Endodermal cell (in vitro differentiated cells): Measurements from ENCODE around the gene TATDN3. TPM values are rescaled to one million over a fixed set of nuclear protein-coding genes. Genes with fewer than 3 reads are reported as not detected.
"Not testable (repeated sequence)": the region's sequence is repeated elsewhere in the genome, so short reads cannot be mapped to it uniquely, and the experiment has no call there.

ENCODE experiments used
- DNase-seq: peaks from one replicate; pipeline ENCODE4 v3.0.0-alpha.2; 2017
- H3K27ac ChIP-seq: 2 replicates; pipeline ENCODE4 v1.5.1; 2013; ENCODE audit warnings: mild to moderate bottlenecking, low read depth, low read length, moderate library complexity
- H3K27me3 ChIP-seq: 2 replicates; pipeline ENCODE4 v1.6.1; 2013; ENCODE audit warnings: mild to moderate bottlenecking, low read length, moderate library complexity; ENCODE audit not compliant: insufficient read depth, control insufficient read depth, poor library complexity, severe bottlenecking
- H3K36me3 ChIP-seq: 2 replicates; pipeline ENCODE4 v1.7.0; 2013; ENCODE audit warnings: mild to moderate bottlenecking, low read length, moderate library complexity; ENCODE audit not compliant: control insufficient read depth, insufficient read depth
- H3K4me1 ChIP-seq: one replicate; pipeline ENCODE4 v1.7.0; 2013; ENCODE audit warnings: low read length; ENCODE audit not compliant: control insufficient read depth, insufficient read depth
- H3K4me3 ChIP-seq: 2 replicates; pipeline ENCODE4 v1.5.1; 2013; ENCODE audit warnings: mild to moderate bottlenecking, low read length, moderate library complexity
- H3K9ac ChIP-seq: 2 replicates; pipeline ENCODE4 v1.6.1; 2013; ENCODE audit warnings: mild to moderate bottlenecking, low read length, moderate library complexity; ENCODE audit not compliant: poor library complexity, severe bottlenecking; ENCODE audit errors: extremely low read depth
- H3K9me3 ChIP-seq: 2 replicates; pipeline ENCODE4 v1.6.1; 2013; ENCODE audit warnings: mild to moderate bottlenecking, low read length, moderate library complexity; ENCODE audit not compliant: control insufficient read depth
- H3K27ac Mint-ChIP-seq: 2 replicates; pipeline ENCODE4 v1.8.0; 2020; ENCODE audit warnings: mixed read lengths
- H3K27me3 Mint-ChIP-seq: 2 replicates; pipeline ENCODE4 v1.8.0; 2021; ENCODE audit warnings: mild to moderate bottlenecking, mixed read lengths; ENCODE audit not compliant: insufficient read depth
- H3K36me3 Mint-ChIP-seq: 2 replicates; pipeline ENCODE4 v1.8.0; 2020; ENCODE audit warnings: low read depth, mixed read lengths
- H3K4me1 Mint-ChIP-seq: 2 replicates; pipeline ENCODE4 v1.8.0; 2020; ENCODE audit warnings: mixed read lengths
- H3K4me3 Mint-ChIP-seq: 2 replicates; pipeline ENCODE4 v1.8.0; 2020; ENCODE audit warnings: mild to moderate bottlenecking, moderate library complexity, mixed read lengths
- H3K9me3 Mint-ChIP-seq: 2 replicates; pipeline ENCODE4 v1.8.0; 2020; ENCODE audit warnings: mild to moderate bottlenecking, mixed read lengths
- WGBS, 2 experiments: methylation state at CpG; one replicate each; pipeline versions ENCODE4 v1.1.5 to v1.1.7; 2013; ENCODE audit warnings: missing lambda C conversion rate in 2 of 2, mixed read lengths in 1 of 2; ENCODE audit not compliant: insufficient coverage in 1 of 2, insufficient read length in 1 of 2; 5-methylcytosine and 5-hydroxymethylcytosine counted together
- total RNA-seq, 2 donors: library from RNA; stranded (reverse); fragmentation: NEBNext Ultra II Directional in 1 of 2; extraction: Animal tissue kit (Norgen Biotek cat#: 25700) in 1 of 2; gene quantifications; 2 replicates in 1 of 2; 3 replicates in 1 of 2; pipeline ENCODE4 v1.2.1, GENCODE V29; 2021
- TF ChIP-seq, protein P1 (sequence below): fragments of 200-600 bp; sonication (generic); conservative IDR thresholded peaks from 2 replicates; pipeline ENCODE4 v1.5.0; 2021; ENCODE audit warnings: antibody characterized with exemption, mild to moderate bottlenecking

The TATDN3 gene
- total RNA-seq, 2 donors from 2014 or later, result 14.9 to 26.3 TPM

DNA sequence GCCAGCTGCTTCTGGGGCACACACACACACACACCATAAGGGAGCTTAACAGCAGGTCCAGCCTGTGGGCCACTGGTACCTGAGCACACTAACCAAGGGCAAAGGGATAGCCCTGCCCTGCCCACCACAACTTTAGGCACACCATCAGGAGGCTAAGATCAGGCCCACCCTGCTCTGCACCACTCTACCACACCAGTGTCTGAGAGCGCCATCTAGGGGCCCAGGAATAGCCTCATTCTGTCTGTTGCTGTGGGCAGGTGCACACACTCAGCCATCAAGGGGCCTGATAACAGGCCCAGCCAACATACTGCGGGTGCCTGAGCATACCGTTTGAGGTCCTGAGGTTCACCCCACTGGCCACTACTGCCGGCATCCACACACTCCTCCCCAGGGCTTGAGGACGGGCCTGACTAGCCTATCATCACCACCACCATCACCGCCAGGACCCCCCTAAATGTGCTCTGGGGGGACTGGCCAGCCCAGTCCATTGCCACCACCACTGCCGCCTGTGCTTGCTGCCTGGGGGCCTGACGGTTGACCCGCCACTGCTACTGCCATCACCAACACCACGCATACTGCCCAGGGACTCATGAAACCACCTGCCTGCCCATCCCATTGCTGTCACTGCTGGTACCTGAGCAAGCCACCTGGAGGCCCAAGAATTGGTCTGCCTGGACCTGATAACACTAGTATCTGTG, 31.4 kb upstream of the TATDN3 start:
- TF ChIP-seq, protein P1, sequence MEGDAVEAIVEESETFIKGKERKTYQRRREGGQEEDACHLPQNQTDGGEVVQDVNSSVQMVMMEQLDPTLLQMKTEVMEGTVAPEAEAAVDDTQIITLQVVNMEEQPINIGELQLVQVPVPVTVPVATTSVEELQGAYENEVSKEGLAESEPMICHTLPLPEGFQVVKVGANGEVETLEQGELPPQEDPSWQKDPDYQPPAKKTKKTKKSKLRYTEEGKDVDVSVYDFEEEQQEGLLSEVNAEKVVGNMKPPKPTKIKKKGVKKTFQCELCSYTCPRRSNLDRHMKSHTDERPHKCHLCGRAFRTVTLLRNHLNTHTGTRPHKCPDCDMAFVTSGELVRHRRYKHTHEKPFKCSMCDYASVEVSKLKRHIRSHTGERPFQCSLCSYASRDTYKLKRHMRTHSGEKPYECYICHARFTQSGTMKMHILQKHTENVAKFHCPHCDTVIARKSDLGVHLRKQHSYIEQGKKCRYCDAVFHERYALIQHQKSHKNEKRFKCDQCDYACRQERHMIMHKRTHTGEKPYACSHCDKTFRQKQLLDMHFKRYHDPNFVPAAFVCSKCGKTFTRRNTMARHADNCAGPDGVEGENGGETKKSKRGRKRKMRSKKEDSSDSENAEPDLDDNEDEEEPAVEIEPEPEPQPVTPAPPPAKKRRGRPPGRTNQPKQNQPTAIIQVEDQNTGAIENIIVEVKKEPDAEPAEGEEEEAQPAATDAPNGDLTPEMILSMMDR, result peak; percentile 83
- no peak overlapping the region for H3K27ac Mint-ChIP-seq
- Histone ChIP-seq H3K36me3 (peaks cover 10% of the 10 kb centered on the region), H3K9ac (no peak overlapping the region), H3K4me1 (peaks cover 4% of the 10 kb centered on the region), H3K4me3 (no peak overlapping the region), H3K27ac (no peak overlapping the region), H3K9me3 (no peaks in the 10 kb centered on the region), H3K27me3 (no peaks in the 10 kb centered on the region)
- 85 to 93% methylated on average over 5 to 10 of the region's 10 CpGs for WGBS, 2 experiments
- H3K27me3 Mint-ChIP-seq, result no peaks in the 10 kb centered on the region
- H3K4me1 Mint-ChIP-seq, result peaks cover 17% of the 10 kb centered on the region
- H3K4me3 Mint-ChIP-seq, result no peak overlapping the region
- DNase-seq, result peak; percentile 91
- H3K36me3 Mint-ChIP-seq, result peaks cover 4% of the 10 kb centered on the region
- H3K9me3 Mint-ChIP-seq, result no peaks in the 10 kb centered on the region

DNA sequence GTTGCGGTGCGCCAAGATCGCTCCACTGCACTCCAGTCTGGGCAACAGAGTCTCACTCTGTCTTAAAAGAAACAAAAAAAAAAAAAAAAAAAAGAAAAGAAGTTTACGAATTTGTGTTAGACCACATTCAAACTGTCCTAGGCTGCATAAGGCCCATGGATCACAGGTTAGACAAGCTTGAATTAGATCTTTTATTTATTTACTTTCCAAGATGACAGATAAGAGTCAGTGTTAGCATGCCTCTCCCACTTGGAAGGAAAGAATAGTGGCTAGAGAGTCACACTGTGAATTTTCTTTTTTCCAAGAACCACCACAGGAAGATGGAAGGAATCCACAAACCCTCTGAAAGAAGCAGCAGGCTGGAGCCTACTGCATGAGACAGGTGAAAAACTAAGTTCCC, 29.5 kb upstream of the TATDN3 start:
- no peak overlapping the region for H3K9ac ChIP-seq
- H3K27ac ChIP-seq, result no peak overlapping the region
- no peaks in the 10 kb centered on the region for H3K27me3 ChIP-seq
- peaks cover 4% of the 10 kb centered on the region for H3K4me1 ChIP-seq
- DNase-seq, result no peak
- H3K36me3 ChIP-seq, result peaks cover 9% of the 10 kb centered on the region
- TF ChIP-seq, protein P1, result no peak
- no peak overlapping the region for H3K4me3 ChIP-seq
- no peak overlapping the region for H3K4me3 Mint-ChIP-seq
- 96% methylated on average over 3 of the region's 4 CpGs; no CpG with 5 or more reads in 1 of the 2 experiments for WGBS, 2 experiments
- peaks cover 17% of the 10 kb centered on the region for H3K4me1 Mint-ChIP-seq
- H3K27me3 Mint-ChIP-seq, result no peaks in the 10 kb centered on the region
- peaks cover 11% of the 10 kb centered on the region for H3K9me3 Mint-ChIP-seq
- peaks cover 11% of the 10 kb centered on the region for H3K9me3 ChIP-seq
- H3K36me3 Mint-ChIP-seq, result peaks cover 18% of the 10 kb centered on the region
- H3K27ac Mint-ChIP-seq, result peak overlapping the region; percentile 36

DNA sequence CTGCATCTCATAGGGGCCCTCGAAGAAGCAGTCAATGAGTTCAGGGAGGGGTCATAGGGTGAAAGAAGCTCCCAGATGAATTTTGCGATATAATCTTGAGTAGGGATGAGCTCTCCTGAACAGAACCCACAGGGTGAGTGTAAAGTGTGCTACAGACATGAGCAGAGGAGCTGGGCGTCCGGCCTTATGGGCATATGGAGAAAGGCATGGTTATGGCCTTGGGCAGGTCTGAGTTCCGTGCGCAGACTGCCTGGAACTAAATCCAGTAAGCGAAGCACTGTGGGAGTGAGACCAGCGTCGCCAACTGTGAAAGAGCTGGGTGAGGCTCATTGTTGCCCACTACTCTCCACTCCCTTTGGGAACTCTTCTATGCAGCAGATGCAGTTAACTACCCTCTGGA, 28.9 kb upstream of the TATDN3 start:
- Mint-ChIP-seq H3K36me3 (peaks cover 24% of the 10 kb centered on the region), H3K4me1 (peaks cover 17% of the 10 kb centered on the region)

DNA sequence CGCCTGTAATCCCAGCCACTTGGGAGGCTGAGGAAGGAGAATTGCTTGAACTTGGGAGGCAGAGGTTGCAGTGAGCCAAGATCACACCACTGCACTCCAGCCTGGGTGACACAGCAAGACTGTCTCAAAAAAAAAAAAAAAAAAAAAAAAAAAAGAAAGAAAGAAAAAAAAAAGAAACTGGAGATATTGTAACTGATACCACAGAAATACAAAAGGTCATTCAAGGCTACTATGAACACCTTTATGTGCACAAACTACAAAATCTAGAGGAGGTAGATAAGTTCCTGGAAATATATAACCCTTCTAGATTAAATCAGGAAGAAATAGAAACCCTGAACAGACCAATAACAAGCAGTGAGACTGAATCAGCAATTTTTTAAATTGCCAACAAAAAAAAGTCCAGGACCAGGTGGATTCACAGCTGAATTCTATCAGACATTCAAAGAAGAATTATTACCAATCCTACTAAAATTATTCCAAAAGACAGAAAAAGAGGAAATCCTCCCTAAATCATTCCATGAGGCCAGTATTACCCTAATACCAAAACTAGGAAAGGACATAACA, 26.9 kb upstream of the TATDN3 start:
- H3K27me3 Mint-ChIP-seq, H3K4me3 ChIP-seq, DNase-seq, H3K9ac ChIP-seq, H3K4me3 Mint-ChIP-seq, H3K27me3 ChIP-seq, H3K27ac ChIP-seq, H3K4me1 ChIP-seq, H3K27ac Mint-ChIP-seq: not testable (repeated sequence)
- 87% methylated on average over 1 of the region's 1 CpG; no CpG with 5 or more reads in 1 of the 2 experiments for WGBS, 2 experiments
- peaks cover 35% of the 10 kb centered on the region for H3K9me3 ChIP-seq
- peaks cover 18% of the 10 kb centered on the region for H3K36me3 ChIP-seq
- H3K4me1 Mint-ChIP-seq, result peaks cover 17% of the 10 kb centered on the region
- H3K36me3 Mint-ChIP-seq, result peaks cover 41% of the 10 kb centered on the region
- H3K9me3 Mint-ChIP-seq, result peaks cover 32% of the 10 kb centered on the region

More for the DNA sequence above, 28.9 kb upstream of the TATDN3 start:
- 92 to 96% methylated on average over 6 to 9 of the region's 9 CpGs for WGBS, 2 experiments
- H3K9me3 ChIP-seq, result peaks cover 17% of the 10 kb centered on the region
- peaks cover 4% of the 10 kb centered on the region for H3K4me1 ChIP-seq
- H3K9ac ChIP-seq, result no peak overlapping the region
- no peak overlapping the region for H3K4me3 ChIP-seq
- H3K27me3 ChIP-seq, result no peaks in the 10 kb centered on the region
- H3K36me3 ChIP-seq, result peaks cover 7% of the 10 kb centered on the region
- H3K27ac Mint-ChIP-seq, result peak overlapping the region; percentile 36
- H3K4me3 Mint-ChIP-seq, result no peak overlapping the region
- H3K9me3 Mint-ChIP-seq, result peaks cover 17% of the 10 kb centered on the region
- H3K27ac ChIP-seq, result no peak overlapping the region
- DNase-seq, result no peak
- TF ChIP-seq, protein P1, result no peak
- no peaks in the 10 kb centered on the region for H3K27me3 Mint-ChIP-seq

DNA sequence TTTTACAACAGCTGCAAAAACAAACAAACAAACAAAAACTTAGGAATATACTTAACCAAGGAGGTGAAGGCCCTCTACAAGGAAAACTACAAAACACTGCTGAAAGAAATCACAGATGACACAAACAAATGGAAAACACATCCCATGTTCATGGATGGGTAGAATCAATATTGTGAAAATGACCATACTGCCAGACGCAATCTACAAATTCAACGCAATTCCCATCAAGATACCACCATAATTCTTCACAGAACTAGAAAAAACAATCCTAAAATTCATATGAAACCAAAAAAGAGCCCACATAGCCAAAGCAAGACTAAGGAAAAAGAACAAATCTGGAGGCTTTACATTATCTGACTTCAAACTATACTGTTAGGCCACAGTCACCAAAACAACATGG, 24.9 kb upstream of the TATDN3 start:
- H3K36me3 ChIP-seq, result peaks cover 27% of the 10 kb centered on the region
- peaks cover 58% of the 10 kb centered on the region for H3K36me3 Mint-ChIP-seq
- H3K27me3 ChIP-seq, DNase-seq, H3K4me3 Mint-ChIP-seq, H3K9ac ChIP-seq, H3K4me3 ChIP-seq, H3K4me1 ChIP-seq, H3K27ac ChIP-seq, H3K27ac Mint-ChIP-seq, H3K27me3 Mint-ChIP-seq: not testable (repeated sequence)
- H3K9me3 ChIP-seq, result peaks cover 48% of the 10 kb centered on the region
- 76% methylated on average over 2 of the region's 2 CpGs; no CpG with 5 or more reads in 1 of the 2 experiments for WGBS, 2 experiments
- peaks cover 43% of the 10 kb centered on the region for H3K9me3 Mint-ChIP-seq
- peaks cover 17% of the 10 kb centered on the region for H3K4me1 Mint-ChIP-seq
